Measurements from ENCODE around the gene LRBA.

Gene LRBA

GRCh38 chr4:150859453-150859852 is 155.6 kb downstream of the LRBA start:
- H3K4me3 ChIP-seq (ENCODE audit: low read depth in 1 of 2, low read length in 2 of 2): no peak overlapping the region

GRCh38 chr4:150855981-150856510 is 159.0 kb downstream of the LRBA start:
- Histone ChIP-seq H3K27me3 (ENCODE audit: control insufficient read depth in 1 of 2, insufficient read depth in 2 of 2, low read length in 2 of 2) (no peaks in the 10 kb centered on the region), H3K9ac (ENCODE audit: low read length) (no peak overlapping the region), H3K36me3 (ENCODE audit: insufficient read depth, low read length) (no peaks in the 10 kb centered on the region), H3K4me1 (ENCODE audit: insufficient read depth, low read length) (peaks cover 4% of the 10 kb centered on the region), H3K9me3 (ENCODE audit: low read length) (no peaks in the 10 kb centered on the region), H3K27ac (ENCODE audit: low read depth, low read length) (no peak overlapping the region), H3K4me3 (ENCODE audit: low read depth in 1 of 2, low read length in 2 of 2) (no peak overlapping the region)

More at GRCh38 chr4:150859453-150859852, 155.6 kb downstream of the LRBA start:
- H3K9ac ChIP-seq (ENCODE audit: low read length): no peak overlapping the region
- H3K27ac ChIP-seq (ENCODE audit: low read depth, low read length): no peak overlapping the region
- no peaks in the 10 kb centered on the region for H3K27me3 ChIP-seq (ENCODE audit: control insufficient read depth in 1 of 2, insufficient read depth in 2 of 2, low read length in 2 of 2)
- H3K36me3 ChIP-seq (ENCODE audit: insufficient read depth, low read length): no peaks in the 10 kb centered on the region
- no peaks in the 10 kb centered on the region for H3K9me3 ChIP-seq (ENCODE audit: low read length)
- H3K4me1 ChIP-seq (ENCODE audit: insufficient read depth, low read length): peaks cover 4% of the 10 kb centered on the region

- H3K27me3 ChIP-seq (ENCODE audit: control insufficient read depth in 1 of 2, insufficient read depth in 2 of 2, low read length in 2 of 2): no peaks in the 10 kb centered on the region
- no peaks in the 10 kb centered on the region for H3K36me3 ChIP-seq (ENCODE audit: insufficient read depth, low read length)
- H3K9ac ChIP-seq (ENCODE audit: low read length): no peak overlapping the region
- H3K4me1 ChIP-seq (ENCODE audit: insufficient read depth, low read length): peaks cover 3% of the 10 kb centered on the region
- H3K27ac ChIP-seq (ENCODE audit: low read depth, low read length): no peak overlapping the region
- H3K4me3 ChIP-seq (ENCODE audit: low read depth in 1 of 2, low read length in 2 of 2): no peak overlapping the region
- no peaks in the 10 kb centered on the region for H3K9me3 ChIP-seq (ENCODE audit: low read length)
These were observed 160.5 kb downstream of the LRBA start for GRCh38 chr4:150854600-150854999.

DNA sequence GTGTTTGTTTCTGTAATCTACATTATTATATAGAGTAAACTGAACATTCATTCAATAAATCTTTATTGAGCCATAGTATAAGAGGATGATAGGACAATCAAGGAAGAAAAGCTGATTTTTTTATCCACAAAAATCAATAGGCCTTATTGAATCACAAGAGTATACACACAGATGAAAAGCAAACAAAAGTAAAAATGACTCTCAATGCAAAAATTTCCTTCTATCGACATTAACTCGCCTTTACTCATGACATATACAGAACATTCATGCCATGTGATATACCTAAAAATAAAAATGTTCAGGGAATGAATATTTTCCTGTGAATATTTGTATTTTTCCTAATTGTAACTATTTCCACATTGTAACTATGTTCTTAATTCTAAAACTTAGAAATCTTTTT is 161.2 kb downstream of the LRBA start:
- Histone ChIP-seq H3K9ac (ENCODE audit: low read length) (no peak overlapping the region), H3K27ac (ENCODE audit: low read depth, low read length) (no peak overlapping the region), H3K4me1 (ENCODE audit: insufficient read depth, low read length) (no peaks in the 10 kb centered on the region), H3K4me3 (ENCODE audit: low read depth in 1 of 2, low read length in 2 of 2) (no peak overlapping the region), H3K36me3 (ENCODE audit: insufficient read depth, low read length) (no peaks in the 10 kb centered on the region), H3K9me3 (ENCODE audit: low read length) (no peaks in the 10 kb centered on the region), H3K27me3 (ENCODE audit: control insufficient read depth in 1 of 2, insufficient read depth in 2 of 2, low read length in 2 of 2) (no peaks in the 10 kb centered on the region)

DNA sequence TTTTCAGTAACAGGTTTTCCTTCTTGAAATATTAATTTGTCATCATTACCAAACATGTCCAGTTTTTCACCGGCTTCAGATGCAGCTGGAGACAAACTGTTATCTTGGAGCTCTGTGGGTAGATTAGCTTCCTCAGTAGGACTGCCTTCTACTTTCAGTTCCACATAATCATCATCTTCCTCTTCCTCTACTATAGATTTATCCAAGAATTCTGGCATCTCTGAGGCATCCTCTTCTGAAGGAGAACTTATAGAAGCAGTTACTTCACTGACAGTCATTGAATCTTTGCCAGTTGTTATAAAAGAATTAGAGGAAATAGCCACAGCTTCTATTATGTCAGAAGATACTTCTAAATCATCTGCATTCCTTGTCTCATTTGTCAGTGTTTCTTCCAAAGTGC is 162.9 kb downstream of the LRBA start:
- Histone ChIP-seq H3K9me3 (ENCODE audit: low read length) (no peaks in the 10 kb centered on the region), H3K9ac (ENCODE audit: low read length) (no peak overlapping the region), H3K4me1 (ENCODE audit: insufficient read depth, low read length) (no peaks in the 10 kb centered on the region), H3K27me3 (ENCODE audit: control insufficient read depth in 1 of 2, insufficient read depth in 2 of 2, low read length in 2 of 2) (no peaks in the 10 kb centered on the region), H3K4me3 (ENCODE audit: low read depth in 1 of 2, low read length in 2 of 2) (no peak overlapping the region), H3K27ac (ENCODE audit: low read depth, low read length) (no peak overlapping the region), H3K36me3 (ENCODE audit: insufficient read depth, low read length) (no peaks in the 10 kb centered on the region)

GRCh38 chr4:150849016-150849415 is 166.1 kb downstream of the LRBA start:
- Histone ChIP-seq H3K4me3 (ENCODE audit: low read depth in 1 of 2, low read length in 2 of 2) (no peak overlapping the region), H3K9me3 (ENCODE audit: low read length) (no peaks in the 10 kb centered on the region), H3K27me3 (ENCODE audit: control insufficient read depth in 1 of 2, insufficient read depth in 2 of 2, low read length in 2 of 2) (no peaks in the 10 kb centered on the region), H3K9ac (ENCODE audit: low read length) (no peak overlapping the region), H3K36me3 (ENCODE audit: insufficient read depth, low read length) (peaks cover 6% of the 10 kb centered on the region), H3K4me1 (ENCODE audit: insufficient read depth, low read length) (no peaks in the 10 kb centered on the region), H3K27ac (ENCODE audit: low read depth, low read length) (no peak overlapping the region)

DNA sequence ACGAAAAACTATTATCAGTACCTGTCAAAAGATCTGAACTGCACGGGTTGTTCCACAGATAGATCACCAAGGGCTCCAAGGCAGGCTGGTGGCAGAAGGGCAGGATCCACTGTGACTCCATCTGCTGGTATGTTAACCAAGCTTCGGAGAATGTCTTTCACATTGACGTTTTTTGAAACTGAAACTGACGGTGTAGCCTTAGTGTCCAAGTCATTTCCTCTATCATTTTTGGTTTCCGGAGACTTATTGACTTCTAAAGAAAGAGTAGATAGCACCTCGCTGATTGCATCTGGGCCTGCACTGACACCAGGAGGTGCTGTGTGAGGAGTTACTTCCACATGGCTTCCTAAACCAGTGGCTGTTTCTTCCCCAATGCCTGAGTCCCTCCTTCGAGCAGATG is 186.9 kb downstream of the LRBA start:
- Histone ChIP-seq H3K9ac (ENCODE audit: low read length) (no peak overlapping the region), H3K27ac (ENCODE audit: low read depth, low read length) (no peak overlapping the region), H3K27me3 (ENCODE audit: control insufficient read depth in 1 of 2, insufficient read depth in 2 of 2, low read length in 2 of 2) (no peaks in the 10 kb centered on the region), H3K36me3 (ENCODE audit: insufficient read depth, low read length) (no peaks in the 10 kb centered on the region), H3K4me1 (ENCODE audit: insufficient read depth, low read length) (no peaks in the 10 kb centered on the region), H3K9me3 (ENCODE audit: low read length) (no peaks in the 10 kb centered on the region), H3K4me3 (ENCODE audit: low read depth in 1 of 2, low read length in 2 of 2) (no peak overlapping the region)

DNA sequence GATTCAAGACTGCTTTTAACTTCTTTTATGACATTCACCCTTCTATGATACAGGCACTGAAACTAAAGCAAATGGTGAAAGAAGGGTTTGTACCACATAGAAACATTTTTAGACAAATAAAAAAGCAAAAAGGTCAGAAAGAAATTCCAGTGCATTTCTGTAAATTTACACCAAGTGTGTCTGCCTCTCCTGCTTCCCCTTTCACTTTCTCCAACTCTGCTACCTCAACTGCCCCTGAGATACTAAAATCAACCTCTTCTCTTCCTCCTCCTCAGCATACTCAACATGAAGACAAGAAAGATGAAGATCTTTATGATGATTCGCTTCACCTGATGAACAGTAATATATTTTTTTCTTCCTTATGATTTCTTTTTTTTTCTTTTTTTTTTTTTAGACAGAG is 187.9 kb downstream of the LRBA start:
- Histone ChIP-seq H3K27me3 (ENCODE audit: control insufficient read depth in 1 of 2, insufficient read depth in 2 of 2, low read length in 2 of 2) (no peaks in the 10 kb centered on the region), H3K4me3 (ENCODE audit: low read depth in 1 of 2, low read length in 2 of 2) (no peak overlapping the region), H3K9ac (ENCODE audit: low read length) (no peak overlapping the region), H3K4me1 (ENCODE audit: insufficient read depth, low read length) (no peaks in the 10 kb centered on the region), H3K27ac (ENCODE audit: low read depth, low read length) (no peak overlapping the region), H3K9me3 (ENCODE audit: low read length) (no peaks in the 10 kb centered on the region), H3K36me3 (ENCODE audit: insufficient read depth, low read length) (no peaks in the 10 kb centered on the region)

DNA sequence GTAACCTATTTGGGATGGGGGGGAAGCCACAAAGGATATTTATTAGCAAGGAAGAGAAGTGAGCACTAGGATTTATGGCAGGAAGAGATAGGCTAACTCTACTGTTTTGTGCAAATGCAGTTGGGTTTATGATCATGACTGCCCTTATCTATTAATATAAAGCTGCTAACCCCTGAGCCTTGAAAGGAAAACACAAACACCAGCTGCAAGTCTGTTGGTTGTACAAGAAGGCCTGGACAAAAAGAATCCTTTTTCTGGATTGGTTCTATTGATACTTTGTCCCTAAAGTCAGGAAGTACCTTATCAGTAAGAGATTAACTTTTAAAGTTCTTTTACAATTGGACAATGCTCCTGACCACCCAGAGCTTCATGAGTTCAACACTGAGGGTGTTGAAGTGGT is 188.8 kb downstream of the LRBA start:
- Histone ChIP-seq H3K36me3 (ENCODE audit: insufficient read depth, low read length) (no peaks in the 10 kb centered on the region), H3K4me1 (ENCODE audit: insufficient read depth, low read length) (no peaks in the 10 kb centered on the region), H3K27me3 (ENCODE audit: control insufficient read depth in 1 of 2, insufficient read depth in 2 of 2, low read length in 2 of 2) (no peaks in the 10 kb centered on the region)

GRCh38 chr4:150822407-150822806 is 192.7 kb downstream of the LRBA start:
- H3K4me3 ChIP-seq (ENCODE audit: low read depth in 1 of 2, low read length in 2 of 2): no peak overlapping the region
- no peaks in the 10 kb centered on the region for H3K9me3 ChIP-seq (ENCODE audit: low read length)
- H3K9ac ChIP-seq (ENCODE audit: low read length): no peak overlapping the region
- no peaks in the 10 kb centered on the region for H3K36me3 ChIP-seq (ENCODE audit: insufficient read depth, low read length)
- H3K27ac ChIP-seq (ENCODE audit: low read depth, low read length): no peak overlapping the region
- no peaks in the 10 kb centered on the region for H3K27me3 ChIP-seq (ENCODE audit: control insufficient read depth in 1 of 2, insufficient read depth in 2 of 2, low read length in 2 of 2)
- no peaks in the 10 kb centered on the region for H3K4me1 ChIP-seq (ENCODE audit: insufficient read depth, low read length)

More for the DNA sequence above, 188.8 kb downstream of the LRBA start:
- Histone ChIP-seq H3K27ac (ENCODE audit: low read depth, low read length) (no peak overlapping the region), H3K4me3 (ENCODE audit: low read depth in 1 of 2, low read length in 2 of 2) (no peak overlapping the region), H3K9me3 (ENCODE audit: low read length) (no peaks in the 10 kb centered on the region), H3K9ac (ENCODE audit: low read length) (no peak overlapping the region)

DNA sequence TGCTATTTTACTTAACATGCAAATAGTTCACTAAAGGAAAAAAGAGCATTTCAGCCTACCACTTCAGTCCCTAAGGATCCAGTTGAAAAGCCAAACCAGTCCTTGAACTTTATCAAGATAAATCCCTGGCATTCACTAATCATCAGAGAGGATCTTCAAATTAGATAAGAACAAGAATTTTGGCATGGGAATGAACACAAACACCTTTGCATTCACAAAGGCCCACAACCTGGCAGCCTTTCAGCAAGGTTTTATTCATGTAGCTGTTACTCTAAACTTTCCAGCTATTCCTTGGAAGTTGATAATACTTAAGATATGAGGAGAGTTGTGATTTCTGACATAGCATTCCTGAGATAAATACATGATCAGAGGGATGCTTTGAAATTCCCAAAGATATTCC is 193.4 kb downstream of the LRBA start:
- Histone ChIP-seq H3K4me3 (ENCODE audit: low read depth in 1 of 2, low read length in 2 of 2) (no peak overlapping the region), H3K4me1 (ENCODE audit: insufficient read depth, low read length) (no peaks in the 10 kb centered on the region), H3K36me3 (ENCODE audit: insufficient read depth, low read length) (no peaks in the 10 kb centered on the region), H3K9ac (ENCODE audit: low read length) (no peak overlapping the region), H3K27me3 (ENCODE audit: control insufficient read depth in 1 of 2, insufficient read depth in 2 of 2, low read length in 2 of 2) (no peaks in the 10 kb centered on the region), H3K9me3 (ENCODE audit: low read length) (no peaks in the 10 kb centered on the region), H3K27ac (ENCODE audit: low read depth, low read length) (no peak overlapping the region)

GRCh38 chr4:150820409-150820808 is 194.7 kb downstream of the LRBA start:
- H3K4me1 ChIP-seq (ENCODE audit: insufficient read depth, low read length): no peaks in the 10 kb centered on the region
- H3K36me3 ChIP-seq (ENCODE audit: insufficient read depth, low read length): no peaks in the 10 kb centered on the region
- no peaks in the 10 kb centered on the region for H3K27me3 ChIP-seq (ENCODE audit: control insufficient read depth in 1 of 2, insufficient read depth in 2 of 2, low read length in 2 of 2)

More at GRCh38 chr4:150820409-150820808, 194.7 kb downstream of the LRBA start:
- Histone ChIP-seq H3K9me3 (ENCODE audit: low read length) (no peaks in the 10 kb centered on the region), H3K9ac (ENCODE audit: low read length) (no peak overlapping the region), H3K4me3 (ENCODE audit: low read depth in 1 of 2, low read length in 2 of 2) (no peak overlapping the region), H3K27ac (ENCODE audit: low read depth, low read length) (no peak overlapping the region)
